Stimulated activated naive B cell treated with anti-CD40 and anti-IgM and Interleukin-4, amounts not matched to agents 10 μg/mL and 1 μg/mL and 100 μg/mL, for 72 hours (primary cell): ENCODE results near the gene FRMD4A.
"Not testable (repeated sequence)": the region's sequence is repeated elsewhere in the genome, so short reads cannot be mapped to it uniquely, and the experiment has no call there.

Experiments
- ATAC-seq, 2 donors: fragments of 150-1000 bp; cut with Tn5 transposase; replicated peaks; 2 replicates each; pipeline ENCODE4 v1.10.0; 2021; ENCODE audit warnings: moderate library complexity in 1 of 2
- DNase-seq: peaks from one replicate; pipeline ENCODE4 v3.0.0; 2021
- H3K27ac Mint-ChIP-seq: one replicate; pipeline ENCODE4 v1.8.0; 2022; ENCODE audit warnings: mild to moderate bottlenecking, mixed read lengths
- H3K27me3 Mint-ChIP-seq, 2 donors: one replicate each; pipeline ENCODE4 v1.8.0; 2022; ENCODE audit warnings: mixed read lengths in 2 of 2
- H3K36me3 Mint-ChIP-seq, 2 donors: one replicate each; pipeline ENCODE4 v1.8.0; 2022; ENCODE audit warnings: mixed read lengths in 2 of 2, mild to moderate bottlenecking in 1 of 2
- H3K4me1 Mint-ChIP-seq, 2 donors: one replicate each; pipeline ENCODE4 v1.8.0; 2022; ENCODE audit warnings: mixed read lengths in 2 of 2, mild to moderate bottlenecking in 1 of 2
- H3K4me3 Mint-ChIP-seq, 2 donors: one replicate each; pipeline ENCODE4 v1.8.0; 2022; ENCODE audit warnings: mild to moderate bottlenecking in 2 of 2, mixed read lengths in 2 of 2, moderate library complexity in 1 of 2
- H3K9me3 Mint-ChIP-seq, 2 donors: one replicate each; pipeline ENCODE4 v1.8.0; 2022; ENCODE audit warnings: mixed read lengths in 2 of 2, mild to moderate bottlenecking in 1 of 2

Gene FRMD4A

GRCh38 chr10:14253079-14253478 lies 77.6 kb downstream of the FRMD4A start:
- H3K27me3 Mint-ChIP-seq: peaks cover 15 to 34% of the 10 kb centered on the region in 2 donors
- ATAC-seq (no peak), DNase-seq (no peak)
- H3K36me3 Mint-ChIP-seq: no peaks in the 10 kb centered on the region
- H3K4me1 Mint-ChIP-seq: no peaks in the 10 kb centered on the region
- H3K4me3 Mint-ChIP-seq: no peak overlapping the region
- H3K27ac Mint-ChIP-seq: no peak overlapping the region
- peaks cover 3 to 8% of the 10 kb centered on the region in 2 donors for H3K9me3 Mint-ChIP-seq

- no peak for ATAC-seq
- H3K27me3 Mint-ChIP-seq: peaks cover 30 to 51% of the 10 kb centered on the region in 2 donors
- H3K27ac Mint-ChIP-seq: no peak overlapping the region
- peaks cover 3 to 8% of the 10 kb centered on the region in 2 donors for H3K9me3 Mint-ChIP-seq
- no peaks in the 10 kb centered on the region for H3K36me3 Mint-ChIP-seq
- DNase-seq: no peak
- no peaks in the 10 kb centered on the region for H3K4me1 Mint-ChIP-seq
- H3K4me3 Mint-ChIP-seq: no peak overlapping the region
Observed at GRCh38 chr10:14250496-14251076, 80.1 kb downstream of the FRMD4A start.

GRCh38 chr10:14247377-14248116 lies 83.2 kb downstream of the FRMD4A start:
- no peaks in the 10 kb centered on the region for H3K4me1 Mint-ChIP-seq
- peaks cover 22 to 39% of the 10 kb centered on the region in 2 donors for H3K27me3 Mint-ChIP-seq
- ATAC-seq (no peak), DNase-seq (no peak)
- H3K4me3 Mint-ChIP-seq: no peak overlapping the region
- peaks cover 10 to 14% of the 10 kb centered on the region in 2 donors for H3K9me3 Mint-ChIP-seq
- H3K27ac Mint-ChIP-seq: no peak overlapping the region
- H3K36me3 Mint-ChIP-seq: no peaks in the 10 kb centered on the region

GRCh38 chr10:14244801-14245211 lies 85.9 kb downstream of the FRMD4A start:
- Mint-ChIP-seq H3K36me3 (no peaks in the 10 kb centered on the region), H3K27ac (no peak overlapping the region), H3K9me3 (peaks cover 9% of the 10 kb centered on the region in 2 donors), H3K4me1 (no peaks in the 10 kb centered on the region), H3K27me3 (peaks cover 23 to 44% of the 10 kb centered on the region in 2 donors), H3K4me3 (no peak overlapping the region)
- DNase-seq: no peak
- ATAC-seq: no peak

- no peaks in the 10 kb centered on the region for H3K36me3 Mint-ChIP-seq
- DNase-seq (no peak), ATAC-seq (no peak)
- H3K27me3 Mint-ChIP-seq: peaks cover 27 to 44% of the 10 kb centered on the region in 2 donors
- H3K9me3 Mint-ChIP-seq: peaks cover 9% of the 10 kb centered on the region in 2 donors
- H3K27ac Mint-ChIP-seq: no peak overlapping the region
- no peak overlapping the region for H3K4me3 Mint-ChIP-seq
- no peaks in the 10 kb centered on the region for H3K4me1 Mint-ChIP-seq
Observed at GRCh38 chr10:14244147-14244546, 86.6 kb downstream of the FRMD4A start.

GRCh38 chr10:14243221-14243620 lies 87.5 kb downstream of the FRMD4A start:
- peaks cover 31 to 53% of the 10 kb centered on the region in 2 donors for H3K27me3 Mint-ChIP-seq
- H3K4me1 Mint-ChIP-seq: no peaks in the 10 kb centered on the region
- DNase-seq (no peak), ATAC-seq (no peak)
- H3K4me3 Mint-ChIP-seq: no peak overlapping the region
- no peak overlapping the region for H3K27ac Mint-ChIP-seq
- H3K9me3 Mint-ChIP-seq: peaks cover 9 to 13% of the 10 kb centered on the region in 2 donors
- no peaks in the 10 kb centered on the region for H3K36me3 Mint-ChIP-seq

- ATAC-seq: no peak
- H3K9me3 Mint-ChIP-seq: peaks cover 9 to 13% of the 10 kb centered on the region in 2 donors
- no peaks in the 10 kb centered on the region for H3K36me3 Mint-ChIP-seq
- DNase-seq: no peak
- H3K4me3 Mint-ChIP-seq: no peak overlapping the region
- H3K27ac Mint-ChIP-seq: no peak overlapping the region
- H3K4me1 Mint-ChIP-seq: no peaks in the 10 kb centered on the region
- H3K27me3 Mint-ChIP-seq: peaks cover 25 to 50% of the 10 kb centered on the region in 2 donors
Observed at GRCh38 chr10:14241196-14241595, 89.5 kb downstream of the FRMD4A start.

GRCh38 chr10:14240253-14241189 lies 90.2 kb downstream of the FRMD4A start:
- Mint-ChIP-seq H3K36me3 (no peaks in the 10 kb centered on the region), H3K9me3 (peaks cover 9 to 13% of the 10 kb centered on the region in 2 donors)
- DNase-seq: no peak

GRCh38 chr10:14238659-14239058 lies 92.1 kb downstream of the FRMD4A start:
- not testable (repeated sequence) for H3K27ac Mint-ChIP-seq, H3K36me3 Mint-ChIP-seq, ATAC-seq, H3K4me1 Mint-ChIP-seq, DNase-seq, H3K4me3 Mint-ChIP-seq
- H3K9me3 Mint-ChIP-seq: peaks cover 9 to 11% of the 10 kb centered on the region in 2 donors
- H3K27me3 Mint-ChIP-seq: peaks cover 39 to 53% of the 10 kb centered on the region in 2 donors

More at GRCh38 chr10:14240253-14241189, 90.2 kb downstream of the FRMD4A start:
- Mint-ChIP-seq H3K27me3 (peaks cover 27 to 52% of the 10 kb centered on the region in 2 donors), H3K27ac (no peak overlapping the region), H3K4me1 (no peaks in the 10 kb centered on the region), H3K4me3 (no peak overlapping the region)
- no peak for ATAC-seq

GRCh38 chr10:14236341-14236740 lies 94.4 kb downstream of the FRMD4A start:
- no peak for ATAC-seq
- Mint-ChIP-seq H3K4me3 (no peak overlapping the region), H3K27me3 (peaks cover 52 to 61% of the 10 kb centered on the region in 2 donors), H3K4me1 (no peaks in the 10 kb centered on the region), H3K36me3 (no peaks in the 10 kb centered on the region), H3K9me3 (peaks cover 4% of the 10 kb centered on the region in 2 donors), H3K27ac (no peak overlapping the region)
- no peak for DNase-seq

GRCh38 chr10:14235566-14236195 lies 95.0 kb downstream of the FRMD4A start:
- Mint-ChIP-seq H3K4me3 (no peak overlapping the region), H3K9me3 (peaks cover 5 to 6% of the 10 kb centered on the region in 2 donors), H3K27ac (no peak overlapping the region), H3K4me1 (no peaks in the 10 kb centered on the region), H3K27me3 (peaks cover 57 to 68% of the 10 kb centered on the region in 2 donors), H3K36me3 (no peaks in the 10 kb centered on the region)
- no peak for ATAC-seq
- DNase-seq: no peak

GRCh38 chr10:14233566-14233965 lies 97.2 kb downstream of the FRMD4A start:
- no peak for DNase-seq
- H3K4me1 Mint-ChIP-seq: no peaks in the 10 kb centered on the region
- H3K36me3 Mint-ChIP-seq: no peaks in the 10 kb centered on the region
- H3K4me3 Mint-ChIP-seq: no peak overlapping the region
- ATAC-seq: no peak
- H3K27me3 Mint-ChIP-seq: peaks cover 49 to 59% of the 10 kb centered on the region in 2 donors
- no peak overlapping the region for H3K27ac Mint-ChIP-seq
- peaks cover 4 to 8% of the 10 kb centered on the region in 2 donors for H3K9me3 Mint-ChIP-seq

- DNase-seq, H3K4me3 Mint-ChIP-seq, ATAC-seq, H3K36me3 Mint-ChIP-seq, H3K4me1 Mint-ChIP-seq, H3K27ac Mint-ChIP-seq, H3K9me3 Mint-ChIP-seq: not testable (repeated sequence)
- peaks cover 35 to 45% of the 10 kb centered on the region in 2 donors for H3K27me3 Mint-ChIP-seq
Observed at GRCh38 chr10:14228798-14229197, 101.9 kb downstream of the FRMD4A start.

- H3K9me3 Mint-ChIP-seq: peaks cover 0 to 3% of the 10 kb centered on the region in 2 donors
- peaks cover 13 to 21% of the 10 kb centered on the region in 2 donors for H3K27me3 Mint-ChIP-seq
- H3K4me1 Mint-ChIP-seq: no peaks in the 10 kb centered on the region
- no peak overlapping the region for H3K27ac Mint-ChIP-seq
- no peak overlapping the region for H3K4me3 Mint-ChIP-seq
- ATAC-seq (no peak), DNase-seq (no peak)
- H3K36me3 Mint-ChIP-seq: no peaks in the 10 kb centered on the region
Observed at GRCh38 chr10:14225379-14225778, 105.3 kb downstream of the FRMD4A start.
